ENCODE measurements around the gene ZCCHC7. TPM values are rescaled to one million over a fixed set of nuclear protein-coding genes. Genes with fewer than 3 reads are reported as not detected.
A peak's percentile ranks its signal among the peaks of the same experiment; 100 is the strongest.

The ZCCHC7 gene
- total and polyA plus RNA-seq, 4 experiments from 2014 or later = 30.1 to 43.9 (median 38.8) TPM

DNA sequence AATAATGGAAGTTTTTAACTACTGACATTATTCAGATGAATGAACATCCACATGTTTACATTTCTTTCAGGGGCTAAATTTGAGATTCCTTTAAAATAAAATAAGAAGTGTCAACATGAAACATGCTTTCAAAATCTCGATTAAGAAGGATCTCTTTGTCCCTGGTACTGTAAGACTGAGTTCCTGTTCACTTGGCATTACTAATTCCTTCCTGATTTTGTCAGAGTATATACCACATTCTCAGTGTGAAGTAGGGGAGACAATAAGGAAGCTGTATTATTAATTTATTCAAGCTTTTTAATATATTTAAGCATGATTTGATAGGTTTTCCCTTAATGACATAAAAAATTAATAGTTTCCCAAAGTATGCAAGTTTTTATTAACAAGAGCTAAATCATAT, 220.6 kb downstream of the ZCCHC7 start:
- ChIA-PET CTCF (ENCODE audit: partially characterized antibody) (no interaction called here), POLR2A (ENCODE audit: partially characterized antibody) (no interaction called here)
- no peak overlapping the region for H3K4me3 ChIP-seq (ENCODE audit: low read length in 2 of 2)
- no peaks in the 10 kb centered on the region for H3K4me1 ChIP-seq (ENCODE audit: insufficient read depth, low read length)
- no peak overlapping the region for H3K27ac ChIP-seq (ENCODE audit: low read depth, low read length)
- no peaks in the 10 kb centered on the region for H3K27me3 ChIP-seq (ENCODE audit: insufficient read depth, low read length)
- Mint-ChIP-seq H3K27ac (no peak overlapping the region), H3K9me3 (no peaks in the 10 kb centered on the region), H3K4me1 (peaks cover 0 to 2% (median 0%) of the 10 kb centered on the region in 4 donors), H3K4me3 (no peak overlapping the region), H3K36me3 (no peaks in the 10 kb centered on the region), H3K27me3 (no peaks in the 10 kb centered on the region)
- no peak for DNase-seq
- no peaks in the 10 kb centered on the region for H3K9me3 ChIP-seq (ENCODE audit: control insufficient read depth in 1 of 2, low read length in 2 of 2)
- intact Hi-C loops (cut with micrococcal nuclease) = no loop called here
- no peaks in the 10 kb centered on the region for H3K36me3 ChIP-seq (ENCODE audit: insufficient read depth, low read length)

DNA sequence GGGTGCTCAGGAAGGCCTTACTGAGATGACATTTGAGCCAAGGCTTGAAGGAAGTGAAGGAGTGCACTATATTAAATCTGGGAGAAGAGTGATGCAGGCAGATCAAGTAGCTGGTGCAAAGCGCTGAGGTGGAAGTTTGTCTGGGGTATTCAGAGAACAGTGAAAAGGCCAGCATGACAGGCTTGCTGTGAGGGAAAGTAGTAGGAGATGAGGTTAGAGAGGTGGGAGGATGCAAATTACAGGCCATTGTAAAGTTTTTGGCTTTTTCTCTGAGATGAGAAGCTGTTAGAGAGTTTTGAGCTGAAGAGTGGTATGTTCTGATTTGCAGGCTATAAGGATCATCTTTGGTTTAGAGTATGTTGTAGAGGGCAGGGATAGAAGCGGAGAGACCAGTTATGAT, 221.3 kb downstream of the ZCCHC7 start:
- POLR2A ChIA-PET (ENCODE audit: partially characterized antibody) = no interaction called here
- Histone ChIP-seq H3K27ac (ENCODE audit: low read depth, low read length) (no peak overlapping the region), H3K36me3 (ENCODE audit: insufficient read depth, low read length) (no peaks in the 10 kb centered on the region), H3K27me3 (ENCODE audit: insufficient read depth, low read length) (no peaks in the 10 kb centered on the region), H3K4me3 (ENCODE audit: low read length in 2 of 2) (no peak overlapping the region), H3K4me1 (ENCODE audit: insufficient read depth, low read length) (no peaks in the 10 kb centered on the region), H3K9me3 (ENCODE audit: control insufficient read depth in 1 of 2, low read length in 2 of 2) (no peaks in the 10 kb centered on the region)
- Mint-ChIP-seq H3K4me1 (peaks cover 0 to 2% (median 0%) of the 10 kb centered on the region in 4 donors), H3K4me3 (no peak overlapping the region), H3K27me3 (no peaks in the 10 kb centered on the region), H3K27ac (no peak overlapping the region), H3K9me3 (no peaks in the 10 kb centered on the region), H3K36me3 (no peaks in the 10 kb centered on the region)
- intact Hi-C loops (cut with micrococcal nuclease) = no loop called here
- no peak for DNase-seq
- CTCF ChIA-PET (ENCODE audit: partially characterized antibody) = no interaction called here

DNA sequence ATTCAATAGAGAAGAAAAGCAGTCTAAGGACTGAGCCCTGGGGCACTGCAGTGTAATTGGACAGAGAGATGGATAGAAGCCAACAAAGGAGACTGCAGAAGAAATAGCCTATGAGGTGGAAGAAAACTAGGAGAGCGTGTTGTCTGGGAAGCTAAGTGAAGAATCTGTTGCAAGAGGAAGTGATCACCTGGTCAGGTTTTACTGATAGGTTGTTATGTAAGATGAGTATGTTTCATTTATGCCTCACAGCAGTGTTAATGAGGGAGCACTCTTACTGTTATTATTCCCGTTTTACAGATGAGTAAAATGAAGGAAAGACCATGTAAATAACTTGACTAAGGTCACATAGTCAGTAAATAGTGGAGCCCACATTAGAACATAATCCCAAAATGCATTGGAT, 222.1 kb downstream of the ZCCHC7 start:
- Histone ChIP-seq H3K4me3 (ENCODE audit: low read length in 2 of 2) (no peak overlapping the region), H3K9me3 (ENCODE audit: control insufficient read depth in 1 of 2, low read length in 2 of 2) (no peaks in the 10 kb centered on the region), H3K4me1 (ENCODE audit: insufficient read depth, low read length) (no peaks in the 10 kb centered on the region), H3K27me3 (ENCODE audit: insufficient read depth, low read length) (no peaks in the 10 kb centered on the region), H3K36me3 (ENCODE audit: insufficient read depth, low read length) (no peaks in the 10 kb centered on the region), H3K27ac (ENCODE audit: low read depth, low read length) (no peak overlapping the region)
- ChIA-PET CTCF (ENCODE audit: partially characterized antibody) (no interaction called here), POLR2A (ENCODE audit: partially characterized antibody) (no interaction called here)
- Mint-ChIP-seq H3K27ac (no peak overlapping the region), H3K4me1 (peaks cover 0 to 2% (median 0%) of the 10 kb centered on the region in 4 donors), H3K36me3 (peaks cover 0 to 2% of the 10 kb centered on the region in 2 donors), H3K9me3 (no peaks in the 10 kb centered on the region), H3K27me3 (no peaks in the 10 kb centered on the region), H3K4me3 (no peak overlapping the region)
- DNase-seq = no peak
- intact Hi-C loops (cut with micrococcal nuclease) = no loop called here

DNA sequence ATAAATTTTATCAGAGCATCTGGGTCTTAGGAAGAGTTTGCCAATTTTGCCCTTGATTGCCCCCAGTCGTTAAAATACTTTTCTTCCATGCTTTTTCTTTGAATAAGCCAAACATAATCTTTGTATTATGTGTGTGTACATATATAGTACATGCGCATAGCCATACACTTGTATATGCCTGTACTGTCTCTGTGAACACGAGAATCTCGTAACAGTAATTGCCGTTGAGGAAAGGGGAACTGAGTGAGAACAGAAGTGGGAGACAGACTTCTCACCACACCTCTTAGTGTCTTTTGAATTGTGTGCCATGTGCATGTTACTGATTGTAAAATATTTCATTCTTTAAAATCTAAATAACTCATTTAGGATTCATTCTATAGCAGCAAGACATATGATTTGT, 222.5 kb downstream of the ZCCHC7 start:
- Histone ChIP-seq H3K4me1 (ENCODE audit: insufficient read depth, low read length) (no peaks in the 10 kb centered on the region), H3K4me3 (ENCODE audit: low read length in 2 of 2) (no peak overlapping the region), H3K9me3 (ENCODE audit: control insufficient read depth in 1 of 2, low read length in 2 of 2) (no peaks in the 10 kb centered on the region), H3K27ac (ENCODE audit: low read depth, low read length) (no peak overlapping the region), H3K27me3 (ENCODE audit: insufficient read depth, low read length) (no peaks in the 10 kb centered on the region), H3K36me3 (ENCODE audit: insufficient read depth, low read length) (no peaks in the 10 kb centered on the region)
- no peaks in the 10 kb centered on the region for H3K9me3 Mint-ChIP-seq
- H3K4me1 Mint-ChIP-seq = peaks cover 0 to 2% (median 0%) of the 10 kb centered on the region in 4 donors
- intact Hi-C loops (cut with micrococcal nuclease) = no loop called here
- POLR2A ChIA-PET (ENCODE audit: partially characterized antibody) = no interaction called here
- H3K36me3 Mint-ChIP-seq = peaks cover 2 to 3% of the 10 kb centered on the region in 2 donors
- DNase-seq = no peak
- CTCF ChIA-PET (ENCODE audit: partially characterized antibody) = no interaction called here
- no peak overlapping the region for H3K4me3 Mint-ChIP-seq
- no peak overlapping the region for H3K27ac Mint-ChIP-seq
- no peaks in the 10 kb centered on the region for H3K27me3 Mint-ChIP-seq

DNA sequence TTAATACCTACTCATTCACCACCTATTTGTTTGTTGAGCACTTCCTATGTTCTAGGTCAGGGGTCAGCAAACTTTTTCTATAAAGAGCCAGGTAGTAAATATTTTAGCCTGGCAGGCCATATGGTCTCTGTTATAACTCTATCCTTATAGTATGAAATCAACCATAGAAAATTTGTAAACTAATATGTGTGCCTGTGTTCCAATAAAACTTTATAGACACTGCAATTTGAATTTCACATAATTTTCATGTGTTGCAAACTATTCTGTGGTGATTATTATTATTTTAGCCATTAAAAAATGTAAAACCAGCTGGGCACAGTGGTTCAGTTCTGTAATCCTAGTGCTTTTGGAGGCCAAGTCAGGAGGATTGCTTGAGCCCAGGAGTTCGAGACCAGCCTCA, 223.3 kb downstream of the ZCCHC7 start:
- ChIA-PET POLR2A (ENCODE audit: partially characterized antibody) (no interaction called here), CTCF (ENCODE audit: partially characterized antibody) (no interaction called here)
- Mint-ChIP-seq H3K27ac (no peak overlapping the region), H3K27me3 (no peaks in the 10 kb centered on the region), H3K9me3 (no peaks in the 10 kb centered on the region), H3K36me3 (peaks cover 2 to 8% of the 10 kb centered on the region in 2 donors), H3K4me3 (no peak overlapping the region), H3K4me1 (peaks cover 0 to 2% (median 0%) of the 10 kb centered on the region in 4 donors)
- Histone ChIP-seq H3K27ac (ENCODE audit: low read depth, low read length) (no peak overlapping the region), H3K4me1 (ENCODE audit: insufficient read depth, low read length) (no peaks in the 10 kb centered on the region), H3K9me3 (ENCODE audit: control insufficient read depth in 1 of 2, low read length in 2 of 2) (no peaks in the 10 kb centered on the region), H3K4me3 (ENCODE audit: low read length in 2 of 2) (no peak overlapping the region), H3K27me3 (ENCODE audit: insufficient read depth, low read length) (no peaks in the 10 kb centered on the region), H3K36me3 (ENCODE audit: insufficient read depth, low read length) (no peaks in the 10 kb centered on the region)
- intact Hi-C loops (cut with micrococcal nuclease) = no loop called here
- DNase-seq = no peak

DNA sequence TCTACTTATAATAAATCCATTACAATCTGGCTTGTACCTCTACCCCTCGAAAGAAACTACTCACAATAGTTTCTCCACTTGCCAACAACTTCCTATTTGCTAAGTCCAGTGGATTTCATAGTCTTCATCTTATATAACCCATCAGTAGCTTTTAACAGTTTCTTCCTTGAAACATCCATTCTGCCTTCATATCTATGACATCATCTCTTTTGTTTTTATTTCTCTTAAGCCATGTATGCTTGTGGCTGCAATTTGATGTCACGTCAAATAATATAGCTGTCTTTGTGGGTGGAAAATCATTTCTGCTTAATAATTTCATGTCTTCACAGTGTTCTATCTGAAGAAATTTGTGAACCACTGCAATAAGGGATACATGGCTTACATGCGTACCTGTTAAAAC, 224.7 kb downstream of the ZCCHC7 start:
- peaks cover 0 to 2% (median 0%) of the 10 kb centered on the region in 4 donors for H3K4me1 Mint-ChIP-seq
- Histone ChIP-seq H3K4me3 (ENCODE audit: low read length in 2 of 2) (no peak overlapping the region), H3K36me3 (ENCODE audit: insufficient read depth, low read length) (no peaks in the 10 kb centered on the region), H3K4me1 (ENCODE audit: insufficient read depth, low read length) (no peaks in the 10 kb centered on the region), H3K9me3 (ENCODE audit: control insufficient read depth in 1 of 2, low read length in 2 of 2) (no peaks in the 10 kb centered on the region), H3K27me3 (ENCODE audit: insufficient read depth, low read length) (no peaks in the 10 kb centered on the region), H3K27ac (ENCODE audit: low read depth, low read length) (no peak overlapping the region)
- H3K36me3 Mint-ChIP-seq = peaks cover 5 to 11% of the 10 kb centered on the region in 2 donors
- no peak overlapping the region for H3K4me3 Mint-ChIP-seq
- ChIA-PET CTCF (ENCODE audit: partially characterized antibody) (interaction anchor here (1.0 kb wide), 1 partner anchor 15 kb away, joined by 3 read pairs; no protein-coding TSS in a partner anchor), POLR2A (ENCODE audit: partially characterized antibody) (no interaction called here)
- DNase-seq = no peak
- H3K9me3 Mint-ChIP-seq = no peaks in the 10 kb centered on the region
- no peaks in the 10 kb centered on the region for H3K27me3 Mint-ChIP-seq
- intact Hi-C loops (cut with micrococcal nuclease) = no loop called here
- no peak overlapping the region for H3K27ac Mint-ChIP-seq

DNA sequence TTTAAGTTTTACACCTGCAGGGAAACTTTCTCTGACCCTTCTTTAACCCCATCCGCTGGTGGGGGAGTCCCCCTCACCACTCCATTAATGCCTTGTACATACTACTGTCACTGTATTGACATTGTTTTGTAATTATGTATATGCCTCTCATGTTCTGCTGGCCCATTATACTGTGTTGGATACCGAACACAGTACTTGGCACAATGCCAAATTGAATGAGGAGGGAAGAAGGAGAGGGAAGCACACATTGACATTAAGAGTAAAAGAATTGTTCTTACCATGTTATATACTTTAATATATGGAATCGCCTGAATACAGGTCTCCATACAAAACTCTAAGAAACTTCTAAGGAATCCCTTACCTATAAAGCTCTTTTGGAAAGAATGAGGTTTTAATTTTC, 228.5 kb downstream of the ZCCHC7 start:
- ChIA-PET CTCF (ENCODE audit: partially characterized antibody) (no interaction called here), POLR2A (ENCODE audit: partially characterized antibody) (no interaction called here)
- DNase-seq = no peak
- H3K27ac Mint-ChIP-seq = peak overlapping the region in 1 of 7 donors; percentile 2
- H3K27me3 Mint-ChIP-seq = no peaks in the 10 kb centered on the region
- H3K36me3 Mint-ChIP-seq = peaks cover 27 to 34% of the 10 kb centered on the region in 2 donors
- no peaks in the 10 kb centered on the region for H3K36me3 ChIP-seq (ENCODE audit: insufficient read depth, low read length)
- no peak overlapping the region for H3K4me3 ChIP-seq (ENCODE audit: low read length in 2 of 2)
- intact Hi-C loops (cut with micrococcal nuclease) = no loop called here
- H3K27ac ChIP-seq (ENCODE audit: low read depth, low read length) = no peak overlapping the region
- H3K4me1 ChIP-seq (ENCODE audit: insufficient read depth, low read length) = no peaks in the 10 kb centered on the region
- H3K9me3 Mint-ChIP-seq = no peaks in the 10 kb centered on the region
- peaks cover 0 to 3% (median 0%) of the 10 kb centered on the region in 4 donors for H3K4me1 Mint-ChIP-seq
- H3K9me3 ChIP-seq (ENCODE audit: control insufficient read depth in 1 of 2, low read length in 2 of 2) = no peaks in the 10 kb centered on the region
- H3K4me3 Mint-ChIP-seq = peak overlapping the region in 1 of 8 donors; percentile 67
- H3K27me3 ChIP-seq (ENCODE audit: insufficient read depth, low read length) = no peaks in the 10 kb centered on the region

All from CD4-positive, alpha-beta memory T cell (primary cell).